Stimulated activated CD8-positive, alpha-beta memory T cell treated with anti-CD3 and anti-CD28 coated beads, Interleukin-2, amount 100 ng/mL, for 48 hours (primary cell): ENCODE results near the gene ERC2.

Experiments used
- DNase-seq, 2 donors: peaks; one replicate each; pipeline ENCODE4 v3.0.0-alpha.2; 2020; ENCODE audit warnings: low read depth in 2 of 2

ERC2 gene

GRCh38 chr3:56189536-56189935 is 278.7 kb downstream of the ERC2 start:
- DNase-seq = no peak

GRCh38 chr3:56188201-56188600 is 280.1 kb downstream of the ERC2 start:
- DNase-seq = no peak

GRCh38 chr3:56187051-56187450 is 281.2 kb downstream of the ERC2 start:
- no peak for DNase-seq

- no peak for DNase-seq
Observed at GRCh38 chr3:56185827-56186226, 282.4 kb downstream of the ERC2 start.

GRCh38 chr3:56183529-56183928 is 284.7 kb downstream of the ERC2 start:
- DNase-seq = no peak

- DNase-seq = no peak
Observed at GRCh38 chr3:56180433-56180832, 287.8 kb downstream of the ERC2 start.

- no peak for DNase-seq
Observed at GRCh38 chr3:56173601-56174000, 294.7 kb downstream of the ERC2 start.

- no peak for DNase-seq
Observed at GRCh38 chr3:56164436-56164835, 303.8 kb downstream of the ERC2 start.

- no peak for DNase-seq
Observed at GRCh38 chr3:56157693-56158362, 310.4 kb downstream of the ERC2 start.

- no peak for DNase-seq
Observed at GRCh38 chr3:56154297-56154696, 314.0 kb downstream of the ERC2 start.

- DNase-seq = no peak
Observed at GRCh38 chr3:56147354-56147753, 320.9 kb downstream of the ERC2 start.

GRCh38 chr3:56145410-56145809 is 322.9 kb downstream of the ERC2 start:
- no peak for DNase-seq

- no peak for DNase-seq
Observed at GRCh38 chr3:56144805-56145204, 323.5 kb downstream of the ERC2 start.

GRCh38 chr3:56137415-56137814 is 330.9 kb downstream of the ERC2 start:
- no peak for DNase-seq

- no peak for DNase-seq
Observed at GRCh38 chr3:56136514-56136913, 331.8 kb downstream of the ERC2 start.

GRCh38 chr3:56135941-56136340 is 332.3 kb downstream of the ERC2 start:
- no peak for DNase-seq

GRCh38 chr3:56133423-56133822 is 334.8 kb downstream of the ERC2 start:
- no peak for DNase-seq

- no peak for DNase-seq
Observed at GRCh38 chr3:56132762-56133161, 335.5 kb downstream of the ERC2 start.

GRCh38 chr3:56131974-56132590 is 336.2 kb downstream of the ERC2 start:
- no peak for DNase-seq

GRCh38 chr3:56130036-56130435 is 338.2 kb downstream of the ERC2 start:
- no peak for DNase-seq

- DNase-seq = no peak
Observed at GRCh38 chr3:56126632-56127031, 341.6 kb downstream of the ERC2 start.

GRCh38 chr3:56125358-56126005 is 342.8 kb downstream of the ERC2 start:
- DNase-seq = no peak

GRCh38 chr3:56124546-56124945 is 343.7 kb downstream of the ERC2 start:
- DNase-seq = no peak
